A549 (cell line): ENCODE data around the gene MAB21L3. TPM values are rescaled to one million over a fixed set of nuclear protein-coding genes. Genes with fewer than 3 reads are reported as not detected.

Experiments used
- ATAC-seq, 2 experiments: fragments of 200-7000 bp in 1 of 2; fragments of >200 bp in 1 of 2; cut with Nextera tagmentation in 1 of 2; cut with Tn5 transposase in 1 of 2; 3 replicates each; pipeline versions ENCODE4 v1.8.0 to v1.9.1; 2018 to 2020; ENCODE audit warnings: mild to moderate bottlenecking in 1 of 2, moderate library complexity in 1 of 2
- CTCF ChIA-PET: fragments of 300-600 bp; sonication (Branson Sonifier 250); formaldehyde crosslinking; extraction: SDS; loops from one replicate; lab custom pipeline; 2021; ENCODE audit warnings: antibody characterized with exemption, inconsistent platforms; lab: Yijun Ruan, JAX
- POLR2A ChIA-PET: fragments of 350-600 bp; formaldehyde crosslinking; extraction: SDS; loops from one replicate; lab custom pipeline; 2021; ENCODE audit warnings: antibody characterized with exemption, inconsistent platforms; lab: Yijun Ruan, JAX
- DNase-seq, 2 experiments: peaks; one replicate each; pipeline versions ENCODE4 v3.0.0 to v3.0.0-alpha.2; 2011 to 2016; ENCODE audit warnings: low read depth in 1 of 2, low spot score in 1 of 2
- FAIRE-seq: peaks from 2 replicates; lab custom pipeline; 2011; peaks lifted over from hg19 to GRCh38; lab: Jason Lieb, UNC
- H3K27ac ChIP-seq, 2 experiments: fragments of >200 bp; sonication (Bioruptor Twin); formaldehyde crosslinking; 3 replicates each; pipeline ENCODE4 v1.5.1; 2016 to 2017
- H3K4me1 ChIP-seq: fragments of >200 bp; sonication (Bioruptor Twin); formaldehyde crosslinking; 3 replicates; pipeline ENCODE4 v1.6.1; 2016
- H3K4me2 ChIP-seq: fragments of >200 bp; sonication (Bioruptor Twin); formaldehyde crosslinking; 3 replicates; pipeline ENCODE4 v1.6.1; 2016
- H3K4me3 ChIP-seq: fragments of >200 bp; sonication (Bioruptor Twin); formaldehyde crosslinking; 3 replicates; pipeline ENCODE4 v1.5.1; 2016
- H3K9me3 ChIP-seq: fragments of >200 bp; sonication (Bioruptor Twin); formaldehyde crosslinking; 3 replicates; pipeline ENCODE4 v1.6.1; 2016
- CBX2 ChIP-seq: fragments of 200-600 bp; sonication (generic); IDR thresholded peaks from 2 replicates; pipeline ENCODE4 v1.6.1; 2016; ENCODE audit warnings: low read depth, mild to moderate bottlenecking, borderline replicate concordance
- CBX8 ChIP-seq: fragments of 200-600 bp; sonication (generic); IDR thresholded peaks from 2 replicates; pipeline ENCODE4 v1.6.1; 2016
- CHD4 ChIP-seq: fragments of 200-600 bp; sonication (generic); IDR thresholded peaks from 2 replicates; pipeline ENCODE4 v1.6.1; 2016; ENCODE audit warnings: antibody characterized with exemption, mild to moderate bottlenecking, borderline replicate concordance
- ESRRA ChIP-seq: fragments of 150-350 bp; IDR thresholded peaks from 2 replicates; pipeline ENCODE4 v1.6.1; 2014; ENCODE audit warnings: mild to moderate bottlenecking, low read length, borderline replicate concordance
- FOSB ChIP-seq: fragments of 250-450 bp; sonication (Bioruptor Pico); IDR thresholded peaks from 2 replicates; pipeline ENCODE4 v1.5.0; 2020; ENCODE audit warnings: mild to moderate bottlenecking, moderate library complexity
- HEYL ChIP-seq: fragments of 250-450 bp; sonication (Bioruptor Pico); IDR thresholded peaks from 2 replicates; pipeline ENCODE4 v1.8.0; 2021; ENCODE audit warnings: mild to moderate bottlenecking, moderate library complexity
- HMGXB4 ChIP-seq: fragments of 250-450 bp; sonication (Bioruptor Pico); IDR thresholded peaks from 2 replicates; pipeline ENCODE4 v1.5.0; 2021; ENCODE audit warnings: mild to moderate bottlenecking, moderate library complexity, borderline replicate concordance
- HOXB13 ChIP-seq: fragments of 250-450 bp; sonication (Bioruptor Pico); IDR thresholded peaks from 2 replicates; pipeline ENCODE4 v1.5.0; 2020; ENCODE audit warnings: low read depth, mild to moderate bottlenecking, moderate library complexity
- HOXB5 ChIP-seq: fragments of 250-450 bp; sonication (Bioruptor Pico); IDR thresholded peaks from 2 replicates; pipeline ENCODE4 v1.5.0; 2020; ENCODE audit warnings: mild to moderate bottlenecking, moderate library complexity
- JUN ChIP-seq, 2 experiments: fragments of >200 bp; sonication (Bioruptor Twin); formaldehyde crosslinking; IDR thresholded peaks; 2 replicates in 1 of 2; 3 replicates in 1 of 2; pipeline ENCODE4 v1.6.1; 2016 to 2017
- KDM5A ChIP-seq: fragments of 200-600 bp; sonication (generic); IDR thresholded peaks from 2 replicates; pipeline ENCODE4 v1.6.1; 2016; ENCODE audit warnings: antibody characterized with exemption, mild to moderate bottlenecking
- NFE2L2 ChIP-seq: fragments of 150-350 bp; conservative IDR thresholded peaks from 2 replicates; pipeline ENCODE4 v1.6.1; 2014; ENCODE audit warnings: low read length
- NPAS2 ChIP-seq: fragments of 250-450 bp; sonication (Bioruptor Pico); IDR thresholded peaks from 2 replicates; pipeline ENCODE4 v1.8.0; 2022; ENCODE audit warnings: mild to moderate bottlenecking, moderate library complexity, borderline replicate concordance
- NR3C1 ChIP-seq: fragments of >200 bp; sonication (Bioruptor Twin); formaldehyde crosslinking; IDR thresholded peaks from 3 replicates; pipeline ENCODE4 v1.6.1; 2017
- RCOR1 ChIP-seq: fragments of 150-350 bp; IDR thresholded peaks from 2 replicates; pipeline ENCODE4 v1.6.1; 2014; ENCODE audit warnings: antibody characterized with exemption, low read length, low read depth
- RFX5 ChIP-seq: fragments of 450-650 bp; IDR thresholded peaks from 2 replicates; pipeline ENCODE4 v1.7.1; 2014; ENCODE audit warnings: antibody characterized with exemption, mild to moderate bottlenecking, moderate library complexity
- RNF2 ChIP-seq: fragments of 200-600 bp; sonication (generic); IDR thresholded peaks from 2 replicates; pipeline ENCODE4 v1.6.1; 2016; ENCODE audit warnings: low read depth, mild to moderate bottlenecking, antibody characterized with exemption, moderate library complexity, borderline replicate concordance
- SREBF2 ChIP-seq: fragments of 450-650 bp; IDR thresholded peaks from 2 replicates; pipeline ENCODE4 v1.6.1; 2014; ENCODE audit warnings: mild to moderate bottlenecking, moderate library complexity
- ZC3H11A ChIP-seq: fragments of 450-650 bp; IDR thresholded peaks from 2 replicates; pipeline ENCODE4 v1.6.1; 2014; ENCODE audit warnings: antibody characterized with exemption, mild to moderate bottlenecking
- ZSCAN20 ChIP-seq: fragments of 250-450 bp; sonication (Bioruptor Pico); IDR thresholded peaks from 2 replicates; pipeline ENCODE4 v1.8.0; 2022; ENCODE audit warnings: mild to moderate bottlenecking, moderate library complexity
- WGBS: methylation state at CpG from one replicate; pipeline ENCODE4 v1.1.6; 2017; ENCODE audit errors: missing lambda C conversion rate; 5-methylcytosine and 5-hydroxymethylcytosine counted together
- polyA plus RNA-seq, 4 experiments: library from polyadenylated mRNA; depleted of rRNA in 3 of 4; stranded (reverse); fragments of >200 nt; fragmentation: RNase III in 1 of 4; extraction: RNeasy Plus Mini Kit Qiagen cat#74134 plus additional on column Dnase treatment in 1 of 4; gene quantifications; 2 replicates in 3 of 4; 3 replicates in 1 of 4; pipeline ENCODE4 v1.2.3, GENCODE V29; 2011 to 2017
- TF ChIP-seq, protein P1 (sequence below): fragments of >200 bp; sonication (Bioruptor Twin); formaldehyde crosslinking; IDR thresholded peaks from 2 replicates; pipeline ENCODE4 v1.6.1; 2016

The MAB21L3 gene
- polyA plus RNA-seq, 2 of the 4 experiments (the other 2 are of a cell fraction): 0.03 to 0.09 TPM

DNA sequence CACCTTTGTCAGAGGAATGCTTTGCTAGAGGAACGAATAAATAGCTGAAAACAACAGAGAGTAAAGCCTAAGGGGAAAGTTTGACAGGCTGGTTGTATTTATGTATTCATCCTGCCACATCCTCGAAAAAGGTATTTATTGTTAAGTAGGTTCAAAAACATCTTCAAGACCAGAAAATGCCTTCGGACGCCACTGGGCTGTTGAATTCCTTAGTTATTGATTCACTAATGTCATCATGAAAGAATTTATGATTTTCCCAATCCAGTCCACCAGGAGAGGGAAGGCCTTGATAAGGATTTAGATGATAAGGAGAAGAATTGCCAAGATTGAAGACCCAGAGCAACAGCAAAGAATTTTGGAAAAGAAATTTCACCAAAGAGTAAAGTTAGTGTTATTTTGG is 35.2 kb upstream of the MAB21L3 start:
- ChIA-PET CTCF (no interaction called here), POLR2A (no interaction called here)
- WGBS: 12% methylated on average over 4 of the region's 4 CpGs
- DNase-seq (peak in 1 of 2 experiments; percentile 3), ATAC-seq (no peak), FAIRE-seq (no peak)
- Histone ChIP-seq H3K9me3 (no peaks in the 10 kb centered on the region), H3K4me1 (0 out of 3 replicates have a peak, but pooled peaks cover 5% of the 10 kb centered on the region), H3K4me3 (no peak overlapping the region), H3K4me2 (peak overlapping the region; percentile 28; the same call in 1 of the 3 replicates), H3K27ac (no peak overlapping the region)
- no peak for TF ChIP-seq RNF2
- TF ChIP-seq FOSB: no peak
- TF ChIP-seq ZC3H11A: no peak
- no peak for TF ChIP-seq NPAS2
- no peak for TF ChIP-seq CHD4
- no peak for TF ChIP-seq ZSCAN20 (CRISPR knock-in tag)
- no peak for TF ChIP-seq KDM5A
- TF ChIP-seq HEYL: no peak

- Histone ChIP-seq H3K9me3 (no peaks in the 10 kb centered on the region), H3K4me1 (0 out of 3 replicates have a peak, but pooled peaks cover 5% of the 10 kb centered on the region), H3K4me3 (no peak overlapping the region), H3K4me2 (no peak overlapping the region), H3K27ac (no peak overlapping the region)
- WGBS: 73% methylated on average over 3 of the region's 3 CpGs
- FAIRE-seq (no peak), ATAC-seq (no peak), DNase-seq (no peak)
- TF ChIP-seq ZC3H11A (no peak), NR3C1 (no peak), RFX5 (no peak), JUN (IDR thresholded peaks at IDR 0.05) (no peak), RCOR1 (no peak), HOXB5 (CRISPR knock-in tag) (no peak), SREBF2 (no peak), NPAS2 (no peak)
- TF ChIP-seq, protein P1, sequence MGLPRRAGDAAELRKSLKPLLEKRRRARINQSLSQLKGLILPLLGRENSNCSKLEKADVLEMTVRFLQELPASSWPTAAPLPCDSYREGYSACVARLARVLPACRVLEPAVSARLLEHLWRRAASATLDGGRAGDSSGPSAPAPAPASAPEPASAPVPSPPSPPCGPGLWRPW: no peak
- CTCF ChIA-PET: no interaction called here
- POLR2A ChIA-PET: no interaction called here
Measured at GRCh38 chr1:116076831-116077230, 34.4 kb upstream of the MAB21L3 start.

GRCh38 chr1:116078699-116079223 is 32.4 kb upstream of the MAB21L3 start:
- ChIA-PET POLR2A (no interaction called here), CTCF (no interaction called here)
- Histone ChIP-seq H3K9me3 (no peaks in the 10 kb centered on the region), H3K4me1 (0 out of 3 replicates have a peak, but pooled peaks cover 5% of the 10 kb centered on the region), H3K4me3 (no peak overlapping the region), H3K27ac (no peak overlapping the region), H3K4me2 (no peak overlapping the region)
- FAIRE-seq: no peak
- no peak for TF ChIP-seq JUN (IDR thresholded peaks at IDR 0.05)
- no peak for TF ChIP-seq NFE2L2
- WGBS: 60% methylated on average over 6 of the region's 6 CpGs
- no peak for ATAC-seq
- DNase-seq: no peak

DNA sequence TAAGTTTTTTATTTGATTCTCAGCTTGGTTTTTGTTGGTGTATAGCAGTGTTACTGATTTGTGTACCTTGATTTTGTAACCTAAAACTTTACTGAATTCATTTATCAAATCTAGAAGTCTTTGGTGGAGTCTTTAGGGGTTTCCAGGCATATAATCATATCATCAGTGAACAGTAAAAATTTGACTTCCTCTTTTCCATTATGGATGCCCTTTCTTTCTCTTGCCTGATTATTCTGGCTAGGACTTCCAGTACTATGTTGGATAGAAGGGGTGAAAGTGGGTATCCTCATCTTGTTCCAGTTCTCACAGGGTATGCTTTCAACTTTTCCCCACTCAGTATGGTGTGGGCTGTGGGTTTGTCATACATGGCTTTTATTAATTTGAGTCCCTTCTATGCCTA is 23.6 kb upstream of the MAB21L3 start:
- no peak for FAIRE-seq
- ChIA-PET CTCF (no interaction called here), POLR2A (no interaction called here)
- no peaks in the 10 kb centered on the region for H3K4me1 ChIP-seq
- peaks cover 20% of the 10 kb centered on the region; the same call in 2 of the 3 replicates for H3K9me3 ChIP-seq
- H3K4me3 ChIP-seq: no peak overlapping the region
- DNase-seq: no peak
- no peak overlapping the region for H3K27ac ChIP-seq
- H3K4me2 ChIP-seq: no peak overlapping the region
- TF ChIP-seq CBX8: no peak
- TF ChIP-seq HMGXB4 (CRISPR knock-in tag): no peak
- no peak for TF ChIP-seq HOXB13 (CRISPR knock-in tag)
- no peak for TF ChIP-seq CBX2
- no peak for TF ChIP-seq ESRRA
- TF ChIP-seq, all 56 proteins: peak for 0
- no peak for ATAC-seq
